HepG2 (cell line): ENCODE measurements around the gene POLR3E. TPM values are rescaled to one million over a fixed set of nuclear protein-coding genes. Genes with fewer than 3 reads are reported as not detected.

ENCODE experiments used
- CCDC6 ChIP-seq: sonication (generic); formaldehyde crosslinking; IDR thresholded peaks from 2 replicates; pipeline ENCODE4 v1.8.1; 2022; ENCODE audit warnings: mild to moderate bottlenecking, missing genetic modification reagents, moderate library complexity
- EHMT2 ChIP-seq: fragments of 200-600 bp; sonication (generic); IDR thresholded peaks from 2 replicates; pipeline ENCODE4 v1.7.0; 2017; ENCODE audit warnings: antibody characterized with exemption, low read depth, low read length, borderline replicate concordance
- NFKB2 ChIP-seq: sonication (generic); formaldehyde crosslinking; IDR thresholded peaks from 2 replicates; pipeline ENCODE4 v1.4.0; 2020; ENCODE audit warnings: missing genetic modification reagents, borderline replicate concordance
- NKX3-1 ChIP-seq: sonication (generic); formaldehyde crosslinking; IDR thresholded peaks from 2 replicates; pipeline ENCODE4 v1.5.0; 2020; ENCODE audit warnings: missing genetic modification reagents
- POLR2G ChIP-seq: fragments of 200-400 bp; formaldehyde crosslinking; IDR thresholded peaks from 2 replicates; pipeline ENCODE4 v1.6.1; 2018; ENCODE audit warnings: mild to moderate bottlenecking, low read depth, low read length, moderate library complexity
- RARA ChIP-seq: IDR thresholded peaks from 2 replicates; pipeline ENCODE4 v1.6.1; 2016; ENCODE audit warnings: missing genetic modification reagents, missing compliant biosample characterization
- RFX3 ChIP-seq: IDR thresholded peaks from 2 replicates; pipeline ENCODE4 v1.6.1; 2016; ENCODE audit warnings: missing biosample characterization, missing genetic modification reagents
- ZNF670 ChIP-seq: sonication (generic); formaldehyde crosslinking; IDR thresholded peaks from 2 replicates; pipeline ENCODE4 v1.8.0; 2022; ENCODE audit warnings: mild to moderate bottlenecking, missing genetic modification reagents, borderline replicate concordance
- ZNF781 ChIP-seq: sonication (generic); formaldehyde crosslinking; IDR thresholded peaks from 2 replicates; pipeline ENCODE4 v1.5.1; 2020; ENCODE audit warnings: borderline replicate concordance, mild to moderate bottlenecking, missing genetic modification reagents; ENCODE audit errors: not compliant biosample characterization
- polyA plus RNA-seq, 8 experiments: library from polyadenylated mRNA; depleted of rRNA in 3 of 8; stranded (reverse) in 7 of 8; unstranded in 1 of 8; fragments of >200 nt; fragmentation: Illumina TruSeq in 4 of 8; extraction: Trizol in 4 of 8; gene quantifications; 2 replicates each; pipeline versions ENCODE4 v1.2.1 to v1.2.3, GENCODE V29; 2011 to 2016; ENCODE audit warnings: low read depth in 4 of 8, missing spikeins in 1 of 8, mixed read lengths in 1 of 8; ENCODE audit not compliant: insufficient read depth in 1 of 8
- total RNA-seq, 5 experiments: library from RNA; depleted of rRNA; stranded (reverse); fragments of >200 nt; fragmentation: Illumina TruSeq; extraction: Trizol; gene quantifications; 2 replicates each; pipeline ENCODE4 v1.2.3, GENCODE V29; 2016; ENCODE audit warnings: low read depth in 1 of 5
- TF ChIP-seq, protein P1 (sequence below): sonication (generic); formaldehyde crosslinking; IDR thresholded peaks from 2 replicates; pipeline ENCODE4 v1.4.0; 2020; ENCODE audit warnings: missing genetic modification reagents
- TF ChIP-seq, protein P2 (sequence below): sonication (generic); formaldehyde crosslinking; IDR thresholded peaks from 2 replicates; pipeline ENCODE4 v1.4.0; 2020; ENCODE audit warnings: missing genetic modification reagents, mild to moderate bottlenecking, borderline replicate concordance
- TF ChIP-seq, protein P3 (sequence below): sonication (generic); formaldehyde crosslinking; IDR thresholded peaks from 2 replicates; pipeline ENCODE4 v1.8.0; 2022; ENCODE audit warnings: missing genetic modification reagents, mild to moderate bottlenecking, borderline replicate concordance

POLR3E gene
- total and polyA plus RNA-seq, 2 of the 13 experiments (the other 11 are each of a cell fraction or from before 2014, with no cell fraction given) = 135 to 262 TPM

- no peak for TF ChIP-seq ZNF670
- TF ChIP-seq CCDC6 (CRISPR knock-in tag) = no peak
- TF ChIP-seq POLR2G = no peak
- TF ChIP-seq, protein P1, sequence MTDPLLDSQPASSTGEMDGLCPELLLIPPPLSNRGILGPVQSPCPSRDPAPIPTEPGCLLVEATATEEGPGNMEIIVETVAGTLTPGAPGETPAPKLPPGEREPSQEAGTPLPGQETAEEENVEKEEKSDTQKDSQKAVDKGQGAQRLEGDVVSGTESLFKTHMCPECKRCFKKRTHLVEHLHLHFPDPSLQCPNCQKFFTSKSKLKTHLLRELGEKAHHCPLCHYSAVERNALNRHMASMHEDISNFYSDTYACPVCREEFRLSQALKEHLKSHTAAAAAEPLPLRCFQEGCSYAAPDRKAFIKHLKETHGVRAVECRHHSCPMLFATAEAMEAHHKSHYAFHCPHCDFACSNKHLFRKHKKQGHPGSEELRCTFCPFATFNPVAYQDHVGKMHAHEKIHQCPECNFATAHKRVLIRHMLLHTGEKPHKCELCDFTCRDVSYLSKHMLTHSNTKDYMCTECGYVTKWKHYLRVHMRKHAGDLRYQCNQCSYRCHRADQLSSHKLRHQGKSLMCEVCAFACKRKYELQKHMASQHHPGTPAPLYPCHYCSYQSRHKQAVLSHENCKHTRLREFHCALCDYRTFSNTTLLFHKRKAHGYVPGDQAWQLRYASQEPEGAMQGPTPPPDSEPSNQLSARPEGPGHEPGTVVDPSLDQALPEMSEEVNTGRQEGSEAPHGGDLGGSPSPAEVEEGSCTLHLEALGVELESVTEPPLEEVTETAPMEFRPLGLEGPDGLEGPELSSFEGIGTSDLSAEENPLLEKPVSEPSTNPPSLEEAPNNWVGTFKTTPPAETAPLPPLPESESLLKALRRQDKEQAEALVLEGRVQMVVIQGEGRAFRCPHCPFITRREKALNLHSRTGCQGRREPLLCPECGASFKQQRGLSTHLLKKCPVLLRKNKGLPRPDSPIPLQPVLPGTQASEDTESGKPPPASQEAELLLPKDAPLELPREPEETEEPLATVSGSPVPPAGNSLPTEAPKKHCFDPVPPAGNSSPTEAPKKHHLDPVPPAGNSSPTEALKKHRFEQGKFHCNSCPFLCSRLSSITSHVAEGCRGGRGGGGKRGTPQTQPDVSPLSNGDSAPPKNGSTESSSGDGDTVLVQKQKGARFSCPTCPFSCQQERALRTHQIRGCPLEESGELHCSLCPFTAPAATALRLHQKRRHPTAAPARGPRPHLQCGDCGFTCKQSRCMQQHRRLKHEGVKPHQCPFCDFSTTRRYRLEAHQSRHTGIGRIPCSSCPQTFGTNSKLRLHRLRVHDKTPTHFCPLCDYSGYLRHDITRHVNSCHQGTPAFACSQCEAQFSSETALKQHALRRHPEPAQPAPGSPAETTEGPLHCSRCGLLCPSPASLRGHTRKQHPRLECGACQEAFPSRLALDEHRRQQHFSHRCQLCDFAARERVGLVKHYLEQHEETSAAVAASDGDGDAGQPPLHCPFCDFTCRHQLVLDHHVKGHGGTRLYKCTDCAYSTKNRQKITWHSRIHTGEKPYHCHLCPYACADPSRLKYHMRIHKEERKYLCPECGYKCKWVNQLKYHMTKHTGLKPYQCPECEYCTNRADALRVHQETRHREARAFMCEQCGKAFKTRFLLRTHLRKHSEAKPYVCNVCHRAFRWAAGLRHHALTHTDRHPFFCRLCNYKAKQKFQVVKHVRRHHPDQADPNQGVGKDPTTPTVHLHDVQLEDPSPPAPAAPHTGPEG (CRISPR knock-in tag) = no peak
- TF ChIP-seq EHMT2 = no peak
- TF ChIP-seq, protein P2, sequence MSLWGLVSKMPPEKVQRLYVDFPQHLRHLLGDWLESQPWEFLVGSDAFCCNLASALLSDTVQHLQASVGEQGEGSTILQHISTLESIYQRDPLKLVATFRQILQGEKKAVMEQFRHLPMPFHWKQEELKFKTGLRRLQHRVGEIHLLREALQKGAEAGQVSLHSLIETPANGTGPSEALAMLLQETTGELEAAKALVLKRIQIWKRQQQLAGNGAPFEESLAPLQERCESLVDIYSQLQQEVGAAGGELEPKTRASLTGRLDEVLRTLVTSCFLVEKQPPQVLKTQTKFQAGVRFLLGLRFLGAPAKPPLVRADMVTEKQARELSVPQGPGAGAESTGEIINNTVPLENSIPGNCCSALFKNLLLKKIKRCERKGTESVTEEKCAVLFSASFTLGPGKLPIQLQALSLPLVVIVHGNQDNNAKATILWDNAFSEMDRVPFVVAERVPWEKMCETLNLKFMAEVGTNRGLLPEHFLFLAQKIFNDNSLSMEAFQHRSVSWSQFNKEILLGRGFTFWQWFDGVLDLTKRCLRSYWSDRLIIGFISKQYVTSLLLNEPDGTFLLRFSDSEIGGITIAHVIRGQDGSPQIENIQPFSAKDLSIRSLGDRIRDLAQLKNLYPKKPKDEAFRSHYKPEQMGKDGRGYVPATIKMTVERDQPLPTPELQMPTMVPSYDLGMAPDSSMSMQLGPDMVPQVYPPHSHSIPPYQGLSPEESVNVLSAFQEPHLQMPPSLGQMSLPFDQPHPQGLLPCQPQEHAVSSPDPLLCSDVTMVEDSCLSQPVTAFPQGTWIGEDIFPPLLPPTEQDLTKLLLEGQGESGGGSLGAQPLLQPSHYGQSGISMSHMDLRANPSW (CRISPR knock-in tag) = no peak
- peak; percentile 41 for TF ChIP-seq RARA (CRISPR knock-in tag)
- no peak for TF ChIP-seq NKX3-1 (CRISPR knock-in tag)
- TF ChIP-seq NFKB2 = no peak
- no peak for TF ChIP-seq RFX3 (CRISPR knock-in tag)
- TF ChIP-seq ZNF781 (CRISPR knock-in tag) = peak; percentile 28
- TF ChIP-seq, protein P3, sequence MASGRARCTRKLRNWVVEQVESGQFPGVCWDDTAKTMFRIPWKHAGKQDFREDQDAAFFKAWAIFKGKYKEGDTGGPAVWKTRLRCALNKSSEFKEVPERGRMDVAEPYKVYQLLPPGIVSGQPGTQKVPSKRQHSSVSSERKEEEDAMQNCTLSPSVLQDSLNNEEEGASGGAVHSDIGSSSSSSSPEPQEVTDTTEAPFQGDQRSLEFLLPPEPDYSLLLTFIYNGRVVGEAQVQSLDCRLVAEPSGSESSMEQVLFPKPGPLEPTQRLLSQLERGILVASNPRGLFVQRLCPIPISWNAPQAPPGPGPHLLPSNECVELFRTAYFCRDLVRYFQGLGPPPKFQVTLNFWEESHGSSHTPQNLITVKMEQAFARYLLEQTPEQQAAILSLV (CRISPR knock-in tag) = no peak
These were observed 56.8 kb downstream of the POLR3E start (continued) for GRCh38 chr16:22353933-22354541.
